HL-60/S4 (cell line): ENCODE measurements around the gene SELL.
"Not testable (repeated sequence)": the region's sequence is repeated elsewhere in the genome, so short reads cannot be mapped to it uniquely, and the experiment has no call there.

Experiments
- in situ Hi-C: fragments of 300-500 bp; cut with MboI; formaldehyde crosslinking; loops from 2 replicates; pipeline ENCODE4 v1.14.3; 2022; ENCODE audit warnings: low sequenced_read_pairs

SELL gene

DNA sequence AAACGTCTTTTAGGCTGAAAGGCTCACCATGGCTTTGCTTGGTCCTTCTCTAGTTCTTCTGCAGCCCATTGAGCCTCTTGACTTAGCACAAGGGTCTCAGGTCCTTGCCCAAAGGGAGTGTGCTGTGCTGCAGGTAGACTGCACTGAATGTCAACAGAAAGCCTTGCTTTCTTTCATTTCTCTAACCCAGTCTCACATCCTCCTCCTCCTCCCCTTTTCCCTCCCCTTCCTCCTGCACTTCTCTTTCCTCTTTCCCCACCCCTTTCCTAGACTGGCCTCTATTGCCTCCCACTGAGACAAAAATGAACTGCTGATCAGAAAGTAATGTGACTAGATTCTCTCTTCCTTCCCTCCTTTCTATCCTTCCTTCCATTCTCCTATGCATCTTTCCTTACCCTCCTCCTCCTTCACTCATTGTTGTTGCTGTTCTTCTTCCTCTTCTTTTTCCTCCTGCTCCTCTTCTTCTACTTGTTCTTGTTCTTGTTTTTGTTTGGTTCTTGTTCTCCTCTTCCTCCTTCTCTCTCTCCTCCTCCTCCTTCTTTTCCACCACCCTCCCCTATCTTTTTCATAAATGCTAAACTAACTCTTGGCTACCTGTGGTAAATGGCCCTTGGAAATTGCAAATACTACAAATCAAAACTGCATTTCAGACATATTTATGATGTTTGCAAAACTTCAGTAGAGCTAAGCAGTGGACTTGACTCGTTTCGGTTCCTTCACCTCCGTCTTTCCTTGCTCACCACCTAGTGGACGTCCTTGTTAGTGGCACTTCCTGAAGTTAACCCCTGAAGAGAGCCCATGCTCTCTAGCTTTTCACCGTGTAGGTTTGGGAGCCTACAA, at the start of gene SELL:
SELL (minus strand) TSS at position 152 of the 840 bp plus-strand sequence; CDS start at position 30, 122 bp downstream.
- in situ Hi-C loops: no loop called here

- in situ Hi-C loops: no loop called here
Observed at GRCh38 chr1:169759038-169759437, 47.6 kb upstream of the SELL start.

DNA sequence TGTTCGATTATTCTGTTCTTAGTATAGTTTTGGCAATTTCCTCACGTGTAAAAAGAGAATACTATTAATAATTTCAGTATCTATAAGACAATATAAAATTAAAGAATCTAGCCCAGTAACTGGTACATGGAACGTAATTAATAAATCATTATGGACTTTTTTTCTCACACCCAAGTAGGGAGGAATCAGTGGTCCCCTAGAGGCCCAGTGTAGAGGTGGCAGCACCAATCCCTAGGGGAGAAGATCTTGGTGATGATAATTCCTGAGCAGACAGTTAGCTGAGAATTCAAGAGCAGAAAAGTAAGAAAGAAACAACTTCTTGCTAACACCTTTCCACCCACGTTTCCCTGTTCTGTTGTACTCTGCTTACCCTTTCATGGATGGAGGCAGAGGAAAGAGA, 42.1 kb upstream of the SELL start:
- in situ Hi-C loops: no loop called here

DNA sequence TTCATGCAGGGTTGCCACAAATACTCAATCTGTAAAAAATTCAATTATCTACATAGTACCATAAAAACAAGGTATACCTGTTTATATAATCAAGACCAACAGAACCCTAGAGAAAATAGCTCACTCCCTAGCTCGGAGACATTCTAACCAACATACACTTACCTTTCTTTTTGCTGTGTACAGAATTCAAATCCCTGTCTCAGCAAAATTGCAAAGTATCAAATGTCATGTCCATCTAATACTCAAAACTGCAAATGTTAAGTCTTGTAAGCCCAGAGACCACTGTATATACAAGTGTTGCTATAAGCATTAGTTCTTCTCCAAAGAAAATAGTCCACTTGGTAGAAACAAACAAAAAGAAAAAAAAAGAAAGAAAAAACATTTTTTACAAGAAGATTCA, 38.6 kb upstream of the SELL start:
- in situ Hi-C loops: no loop called here

DNA sequence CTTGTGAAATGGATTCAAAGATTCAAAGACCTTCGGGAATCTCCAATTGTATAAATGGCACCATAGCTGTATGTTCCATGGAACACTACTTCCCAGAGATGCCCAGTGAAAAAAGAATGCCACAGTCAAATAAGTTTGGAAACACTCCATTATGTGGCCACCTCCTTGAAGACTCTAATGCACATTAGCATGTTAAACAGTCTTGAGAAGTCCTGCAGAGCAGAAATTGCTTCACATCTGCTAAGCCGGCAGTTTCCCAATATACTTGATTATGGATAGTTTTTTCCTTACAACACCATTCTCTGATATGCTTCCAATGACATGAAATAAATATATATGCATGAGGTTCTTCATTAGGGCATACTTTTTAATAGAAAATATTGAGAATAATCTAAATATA, 35.1 kb upstream of the SELL start:
- in situ Hi-C loops: no loop called here

GRCh38 chr1:169745015-169745861, 33.8 kb upstream of the SELL start:
- in situ Hi-C loops: no loop called here

DNA sequence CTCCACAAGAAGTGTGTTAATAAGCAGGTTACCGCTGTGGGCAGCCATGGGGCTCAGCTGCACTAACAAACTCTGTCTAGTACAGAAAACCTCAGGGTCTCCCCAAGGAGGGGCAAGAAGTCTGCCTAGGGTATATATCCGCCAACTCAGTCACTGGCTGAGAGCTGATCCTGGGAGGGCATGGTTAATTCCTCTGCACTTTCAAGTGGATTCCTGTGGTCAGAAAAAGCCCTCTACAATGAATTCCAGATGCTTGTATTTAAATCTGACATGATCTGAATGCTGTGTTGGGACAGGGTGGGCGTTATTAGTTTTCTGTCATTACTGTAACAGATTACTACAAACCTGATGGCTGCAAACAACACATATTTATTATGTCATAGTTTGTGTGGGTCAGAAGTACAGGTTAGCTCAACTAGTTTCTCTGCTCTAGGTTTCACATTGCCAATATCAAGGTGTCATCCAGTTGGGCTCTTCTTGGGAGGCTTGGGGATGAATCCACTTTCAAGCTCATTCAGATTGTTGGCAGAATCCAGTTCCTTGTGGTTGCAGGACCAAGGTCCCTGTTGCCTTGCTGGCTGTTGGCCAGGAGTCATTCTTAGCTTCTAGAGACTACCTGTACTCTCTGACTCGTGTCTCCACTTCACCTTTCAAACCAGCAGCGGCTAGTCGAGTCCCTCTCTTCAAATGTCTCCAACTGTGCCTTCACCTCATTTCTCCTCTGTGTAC, 30.4 kb upstream of the SELL start:
- in situ Hi-C loops: no loop called here

- in situ Hi-C loops: no loop called here
Observed at GRCh38 chr1:169739980-169740379, 28.6 kb upstream of the SELL start.

GRCh38 chr1:169733924-169734323, 22.5 kb upstream of the SELL start, which contains the start of gene SELE:
Gene SELE, minus strand, starts transcription at chr1:169734079. Its CDS starts 467 bp downstream, at chr1:169733612.
- in situ Hi-C loops: no loop called here

GRCh38 chr1:169731446-169731845, 20.0 kb upstream of the SELL start:
- in situ Hi-C loops: no loop called here

GRCh38 chr1:169729991-169730390, 18.6 kb upstream of the SELL start:
- in situ Hi-C loops: no loop called here

DNA sequence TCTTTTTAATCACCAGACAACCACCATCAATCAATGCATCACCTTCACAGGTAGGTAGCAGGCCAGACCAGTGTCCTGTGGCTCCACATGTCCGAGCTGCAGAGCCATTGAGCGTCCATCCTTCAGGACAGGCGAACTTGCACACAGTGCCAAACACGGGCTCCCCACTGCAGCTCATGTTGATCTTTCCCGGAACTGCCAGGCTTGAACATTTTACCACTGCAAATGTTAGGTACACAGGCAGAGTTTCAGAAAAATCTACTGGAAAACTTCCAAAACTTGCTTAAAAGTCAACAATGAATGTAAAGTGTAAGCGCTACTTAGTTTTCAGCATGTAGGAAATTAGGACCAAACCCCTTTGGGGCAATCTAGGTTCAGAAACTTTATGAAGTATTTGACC, 15.9 kb upstream of the SELL start:
- in situ Hi-C loops: no loop called here

DNA sequence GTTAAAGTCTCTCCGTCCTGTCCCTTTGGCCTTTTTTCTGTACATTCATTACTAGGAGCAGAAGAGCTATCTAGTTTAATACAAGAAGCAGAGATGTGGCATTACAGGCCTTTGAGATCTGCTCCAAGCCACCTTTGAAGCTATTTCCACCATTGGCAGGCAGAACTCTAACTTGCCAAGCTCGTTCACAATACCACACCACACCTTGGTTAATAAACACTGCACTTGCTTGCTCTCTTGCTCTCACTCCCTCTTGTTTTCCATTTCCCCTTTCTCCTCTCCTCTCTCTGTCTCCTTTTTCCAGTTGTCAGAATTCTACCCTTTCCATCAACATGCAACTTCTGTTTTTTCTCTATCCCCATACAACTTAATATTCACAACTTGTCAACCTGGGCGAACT, 15.4 kb upstream of the SELL start:
- in situ Hi-C loops: no loop called here

DNA sequence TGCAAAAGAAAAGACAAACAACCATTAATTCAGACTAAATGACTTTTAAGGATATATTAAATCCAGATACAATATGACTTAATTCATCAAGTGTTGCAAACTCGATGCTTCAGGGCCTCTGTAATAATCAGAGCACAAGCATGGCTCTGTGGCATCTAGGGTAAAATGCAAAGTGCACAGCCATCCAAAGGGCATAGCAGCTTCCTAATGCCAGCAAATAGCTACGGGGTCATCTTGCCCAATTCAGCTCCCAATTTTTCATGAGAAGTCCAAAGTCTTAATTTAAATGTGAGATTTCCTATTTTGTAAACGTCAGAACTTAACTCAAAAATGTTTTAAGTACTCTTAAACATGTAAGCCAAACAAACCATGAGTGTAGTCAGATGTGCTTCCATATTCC, 14.5 kb upstream of the SELL start:
- in situ Hi-C loops: no loop called here

DNA sequence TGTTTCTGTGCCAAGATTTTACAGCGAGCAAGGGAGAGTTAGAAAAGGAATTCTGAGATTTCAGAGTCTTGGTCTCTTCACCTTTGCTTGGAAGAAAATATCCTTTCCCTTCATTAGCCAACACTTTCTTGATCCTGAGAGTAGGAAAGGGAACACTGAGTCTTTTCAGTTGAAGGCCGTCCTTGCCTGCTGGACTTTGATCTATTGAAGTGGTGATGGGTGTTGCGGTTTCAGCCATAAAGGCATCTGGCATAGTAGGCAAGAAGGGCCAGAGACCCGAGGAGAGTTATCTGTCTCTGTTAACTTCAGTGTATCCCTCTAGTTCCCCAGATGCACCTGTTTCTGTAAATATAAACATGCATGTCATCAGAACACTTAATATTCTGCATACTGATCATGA, 12.7 kb upstream of the SELL start:
- in situ Hi-C loops: no loop called here

DNA sequence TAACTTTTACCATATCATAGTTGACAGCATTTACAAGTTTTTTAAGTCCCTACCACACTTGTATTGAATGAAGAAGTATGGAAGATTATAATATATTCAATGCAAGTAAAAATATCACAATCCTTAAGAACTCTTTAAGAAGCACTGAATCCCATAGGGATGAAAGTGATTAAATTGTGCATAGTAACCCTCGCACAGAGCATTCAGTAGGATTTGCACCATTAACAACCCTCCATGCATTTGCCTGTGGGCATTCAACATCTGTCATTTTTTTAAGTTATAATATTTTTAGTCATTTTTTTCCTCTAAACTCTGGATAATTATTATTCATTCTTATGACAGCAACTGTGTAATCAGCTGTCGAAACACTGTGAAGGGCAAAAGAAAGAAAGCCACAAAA, 12.3 kb upstream of the SELL start:
- in situ Hi-C loops: no loop called here

DNA sequence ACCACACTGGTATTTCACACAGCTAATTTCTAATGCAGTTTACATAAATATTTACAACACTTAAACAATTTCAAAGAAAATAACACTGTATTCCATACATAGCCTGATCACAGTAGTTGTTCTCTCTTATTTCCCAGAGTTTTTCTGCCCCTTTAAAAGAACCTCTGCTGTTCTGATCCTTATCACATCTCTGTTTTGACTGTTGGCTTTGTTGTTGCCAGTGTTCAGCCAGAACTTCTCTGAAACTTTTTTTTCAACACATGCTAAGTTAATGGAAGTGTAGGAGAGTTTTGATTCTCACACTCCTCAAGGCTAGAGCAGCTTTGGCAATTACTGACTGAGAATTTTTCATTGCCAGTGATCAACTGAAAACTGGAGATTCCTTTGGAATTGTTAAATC, 11.4 kb upstream of the SELL start:
- in situ Hi-C loops: no loop called here

GRCh38 chr1:169715100-169715499, 3.7 kb upstream of the SELL start:
- in situ Hi-C loops: not testable (repeated sequence)

DNA sequence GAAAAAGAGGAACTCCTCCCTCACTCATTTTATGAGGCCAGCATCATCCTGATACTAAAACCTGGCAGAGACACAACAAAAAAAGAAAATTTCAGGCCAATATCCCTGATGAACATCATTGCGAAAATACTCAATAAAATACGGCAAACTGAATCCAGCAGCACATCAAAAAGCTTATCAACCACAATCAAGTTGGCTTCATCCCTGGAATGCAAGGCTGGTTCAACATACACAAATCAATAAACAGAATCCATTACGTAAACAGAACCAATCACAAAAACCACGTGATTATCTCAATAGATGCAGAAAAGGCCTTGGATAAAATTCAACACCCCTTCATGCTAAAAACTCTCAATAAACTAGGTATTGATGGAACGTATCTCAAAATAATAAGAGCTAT, 1.7 kb upstream of the SELL start:
- in situ Hi-C loops: not testable (repeated sequence)

DNA sequence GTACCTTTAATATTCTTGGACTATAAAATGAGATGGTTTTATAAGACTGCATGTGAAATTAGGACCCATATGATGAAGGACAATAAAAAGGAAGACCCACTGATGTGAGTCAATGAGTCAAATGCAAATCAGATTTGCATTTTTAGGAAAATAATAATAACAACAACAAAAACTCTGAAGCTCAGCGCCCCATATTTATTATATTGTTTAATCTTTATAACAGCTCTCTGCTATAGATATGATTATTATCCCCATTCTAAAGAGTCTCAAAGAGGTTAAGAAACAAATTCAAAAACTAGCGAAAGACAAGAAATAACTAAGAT, 850 bp upstream of the SELL start:
- in situ Hi-C loops: no loop called here

- in situ Hi-C loops: loop anchor here (10.0 kb wide), 1 partner anchor 104 kb away; no protein-coding TSS in a partner anchor
Observed at GRCh38 chr1:169708647-169709046, 2.8 kb downstream of the SELL start.
